GM18526 (cell line): ENCODE data around the gene SYT2.

Experiments
- POLR2A ChIP-seq: IDR thresholded peaks from 3 replicates; pipeline ENCODE4 v1.6.1; 2011; ENCODE audit not compliant: insufficient read length; ENCODE audit errors: extremely low read depth

Gene SYT2

GRCh38 chr1:202572867-202573266 is 137.4 kb downstream of the SYT2 start:
- no peak for TF ChIP-seq POLR2A

- TF ChIP-seq POLR2A = no peak
These were observed 138.4 kb downstream of the SYT2 start for GRCh38 chr1:202571719-202572339.

GRCh38 chr1:202569393-202570322 is 140.6 kb downstream of the SYT2 start:
- no peak for TF ChIP-seq POLR2A

- TF ChIP-seq POLR2A = no peak
These were observed 141.4 kb downstream of the SYT2 start for GRCh38 chr1:202568826-202569225.

- TF ChIP-seq POLR2A = no peak
These were observed 141.8 kb downstream of the SYT2 start for GRCh38 chr1:202568410-202568809.

GRCh38 chr1:202567738-202568137 is 142.5 kb downstream of the SYT2 start:
- TF ChIP-seq POLR2A = no peak

- no peak for TF ChIP-seq POLR2A
These were observed 144.2 kb downstream of the SYT2 start for GRCh38 chr1:202565890-202566602.

GRCh38 chr1:202564958-202565495 is 145.2 kb downstream of the SYT2 start:
- TF ChIP-seq POLR2A = no peak

GRCh38 chr1:202563818-202564217 is 146.4 kb downstream of the SYT2 start:
- no peak for TF ChIP-seq POLR2A

- TF ChIP-seq POLR2A = no peak
These were observed 147.7 kb downstream of the SYT2 start for GRCh38 chr1:202562444-202563060.

- no peak for TF ChIP-seq POLR2A
These were observed 148.4 kb downstream of the SYT2 start for GRCh38 chr1:202561726-202562443.

- no peak for TF ChIP-seq POLR2A
These were observed 149.0 kb downstream of the SYT2 start for GRCh38 chr1:202561240-202561639.

GRCh38 chr1:202553560-202554038 is 156.7 kb downstream of the SYT2 start:
- no peak for TF ChIP-seq POLR2A

- TF ChIP-seq POLR2A = no peak
These were observed 158.6 kb downstream of the SYT2 start for GRCh38 chr1:202551683-202552082.
